CD14-positive monocyte (primary cell): ENCODE data around the gene TTPAL. TPM values are rescaled to one million over a fixed set of nuclear protein-coding genes. Genes with fewer than 3 reads are reported as not detected.

Experiments
- DNase-seq, 3 donors: peaks; one replicate each; pipeline ENCODE4 v3.0.0-alpha.2; 2011 to 2022
- H2AFZ ChIP-seq: 2 replicates; pipeline ENCODE4 v1.6.0; 2012; ENCODE audit warnings: mild to moderate bottlenecking, low read depth, low read length, inconsistent platforms; ENCODE audit not compliant: insufficient read depth, poor library complexity, severe bottlenecking
- H3K27ac ChIP-seq, 2 donors: 1 replicate in 1 of 2; 2 replicates in 1 of 2; pipeline ENCODE4 v1.5.1; 2012 to 2013; ENCODE audit warnings: low read length in 2 of 2, control low read depth in 1 of 2, inconsistent platforms in 1 of 2, low read depth in 1 of 2, mild to moderate bottlenecking in 1 of 2
- H3K27me3 ChIP-seq, 2 donors: one replicate each; pipeline versions ENCODE4 v1.6.0 to v1.6.1; 2011 to 2013; ENCODE audit warnings: low read length in 2 of 2; ENCODE audit not compliant: control insufficient read depth in 2 of 2, insufficient read depth in 2 of 2
- H3K36me3 ChIP-seq, 2 donors: replicated peaks in 1 of 2; 1 replicate in 1 of 2; 2 replicates in 1 of 2; pipeline versions ENCODE4 v1.5.1 to v1.6.1; 2012 to 2013; ENCODE audit warnings: low read length in 2 of 2, control low read depth in 1 of 2, inconsistent platforms in 1 of 2, mild to moderate bottlenecking in 1 of 2; ENCODE audit not compliant: insufficient read depth in 2 of 2, control insufficient read depth in 1 of 2
- H3K4me1 ChIP-seq, 2 donors: 1 replicate in 1 of 2; 2 replicates in 1 of 2; pipeline versions ENCODE4 v1.5.1 to v1.6.1; 2012 to 2013; ENCODE audit warnings: low read length in 2 of 2, control low read depth in 1 of 2, inconsistent platforms in 1 of 2, mild to moderate bottlenecking in 1 of 2, moderate library complexity in 1 of 2; ENCODE audit not compliant: insufficient read depth in 2 of 2, control insufficient read depth in 1 of 2
- H3K4me2 ChIP-seq: replicated peaks from 2 replicates; pipeline ENCODE3; 2012; ENCODE audit warnings: low read length, moderate library complexity, mild to moderate bottlenecking; ENCODE audit not compliant: poor library complexity, severe bottlenecking; ENCODE audit errors: extremely low read depth
- H3K4me3 ChIP-seq, 3 experiments: fragments of 200-600 bp in 1 of 3; sonication (generic) in 1 of 3; replicated peaks in 1 of 3; 1 replicate in 2 of 3; 2 replicates in 1 of 3; pipeline ENCODE4 v1.5.1; 2011 to 2013; ENCODE audit warnings: low read length in 3 of 3, mild to moderate bottlenecking in 3 of 3, control low read depth in 2 of 3, low read depth in 2 of 3, inconsistent platforms in 1 of 3, moderate library complexity in 1 of 3
- H3K79me2 ChIP-seq: 2 replicates; pipeline ENCODE4 v1.6.0; 2012; ENCODE audit warnings: mild to moderate bottlenecking, control low read depth, inconsistent platforms, low read length, moderate library complexity; ENCODE audit not compliant: insufficient read depth
- H3K9ac ChIP-seq: 2 replicates; pipeline ENCODE4 v1.6.0; 2017; ENCODE audit warnings: low read length, mild to moderate bottlenecking; ENCODE audit not compliant: insufficient read depth, poor library complexity, severe bottlenecking
- H3K9me3 ChIP-seq, 2 donors: replicated peaks in 1 of 2; 1 replicate in 1 of 2; 2 replicates in 1 of 2; pipeline versions ENCODE4 v1.5.1 to v1.6.1; 2012 to 2013; ENCODE audit warnings: low read length in 2 of 2, control low read depth in 1 of 2; ENCODE audit not compliant: control insufficient read depth in 1 of 2, insufficient read depth in 1 of 2
- H4K20me1 ChIP-seq: 2 replicates; pipeline ENCODE4 v1.6.0; 2012; ENCODE audit warnings: mild to moderate bottlenecking, low read length, control low read depth, moderate library complexity; ENCODE audit not compliant: insufficient read depth
- H3K27ac Mint-ChIP-seq, 7 donors: one replicate each; pipeline ENCODE4 v1.8.0; 2020; ENCODE audit warnings: mild to moderate bottlenecking in 7 of 7, mixed read lengths in 7 of 7, moderate library complexity in 6 of 7, inconsistent platforms in 2 of 7
- H3K27me3 Mint-ChIP-seq, 3 donors: one replicate each; pipeline ENCODE4 v1.8.0; 2021 to 2022; ENCODE audit warnings: low read depth in 3 of 3, mild to moderate bottlenecking in 3 of 3, mixed read lengths in 3 of 3, moderate library complexity in 3 of 3, inconsistent platforms in 1 of 3
- H3K36me3 Mint-ChIP-seq, 2 donors: one replicate each; pipeline ENCODE4 v1.8.0; 2020; ENCODE audit warnings: mixed read lengths in 2 of 2, inconsistent platforms in 1 of 2, mild to moderate bottlenecking in 1 of 2
- H3K4me1 Mint-ChIP-seq: one replicate; pipeline ENCODE4 v1.8.0; 2020; ENCODE audit warnings: mild to moderate bottlenecking, mixed read lengths
- H3K4me3 Mint-ChIP-seq, 2 donors: one replicate each; pipeline ENCODE4 v1.8.0; 2020; ENCODE audit warnings: mild to moderate bottlenecking in 2 of 2, mixed read lengths in 2 of 2, moderate library complexity in 1 of 2
- H3K9me3 Mint-ChIP-seq, 7 donors: one replicate each; pipeline ENCODE4 v1.8.0; 2020 to 2022; ENCODE audit warnings: mixed read lengths in 7 of 7, mild to moderate bottlenecking in 6 of 7, moderate library complexity in 6 of 7, inconsistent platforms in 2 of 7
- WGBS: methylation state at CpG from one replicate; pipeline ENCODE4 v1.1.5; 2013; ENCODE audit warnings: missing lambda C conversion rate; ENCODE audit not compliant: insufficient coverage; 5-methylcytosine and 5-hydroxymethylcytosine counted together
- intact Hi-C, 2 donors: fragments of 100-400 bp; cut with micrococcal nuclease; formaldehyde crosslinking; loops; one replicate each; pipeline versions ENCODE4 v1.15.0 to v1.15.1; 2023
- polyA plus RNA-seq, 3 donors: library from polyadenylated mRNA; depleted of rRNA in 1 of 3; unstranded in 2 of 3; stranded (reverse) in 1 of 3; fragments of 300-500 nt in 2 of 3; fragments of >200 nt in 1 of 3; fragmentation: Illumina TruSeq in 2 of 3; gene quantifications; 1 replicate in 2 of 3; 2 replicates in 1 of 3; pipeline ENCODE4 v1.2.3, GENCODE V29; 2012 to 2021
- TF ChIP-seq, protein P1 (sequence below): fragments of 200-600 bp; IDR thresholded peaks from one replicate; pipeline ENCODE4 v1.8.0; 2022; ENCODE audit warnings: antibody characterized with exemption, mild to moderate bottlenecking

Gene TTPAL
- polyA plus RNA-seq, 3 donors, result 1.5 to 4.9 (median 3.0) TPM

DNA sequence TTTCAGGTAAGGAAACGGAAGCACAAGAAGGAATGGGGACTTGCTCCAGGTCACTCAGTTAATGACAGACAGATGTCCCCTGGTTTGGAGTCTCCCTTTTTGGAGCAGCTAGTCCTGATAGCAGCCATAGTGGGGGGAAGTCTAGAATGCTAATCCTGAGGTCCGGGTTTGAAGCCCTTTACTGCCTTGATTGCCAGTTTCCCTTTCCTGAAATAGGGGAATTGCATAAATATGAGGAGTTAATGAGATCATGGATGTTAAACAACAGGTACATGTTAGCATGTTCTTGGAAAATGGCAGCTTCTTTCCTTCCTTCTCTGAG lies 341 bp upstream of the TTPAL start:
- H3K27me3 Mint-ChIP-seq, result peaks cover 0 to 6% (median 4%) of the 10 kb centered on the region in 3 donors
- H3K4me1 Mint-ChIP-seq, result peaks cover 19% of the 10 kb centered on the region
- no peaks in the 10 kb centered on the region for H3K9me3 Mint-ChIP-seq
- Histone ChIP-seq H2AFZ (peak overlapping the region; percentile 95), H3K9me3 (no peaks in the 10 kb centered on the region), H4K20me1 (no peaks in the 10 kb centered on the region), H3K4me3 (peak overlapping the region; percentile 59 to 75 (median 74)), H3K79me2 (no peaks in the 10 kb centered on the region), H3K4me2 (peak overlapping the region; percentile 83), H3K27me3 (no peaks in the 10 kb centered on the region), H3K9ac (peak overlapping the region; percentile 80), H3K36me3 (peaks cover 4 to 8% of the 10 kb centered on the region in 2 donors), H3K4me1 (peaks cover 14 to 17% of the 10 kb centered on the region in 2 donors), H3K27ac (peak overlapping the region in 1 of 2 donors; percentile 88)
- H3K27ac Mint-ChIP-seq, result peak overlapping the region; percentile 91 to 96 (median 94)
- TF ChIP-seq, protein P1, sequence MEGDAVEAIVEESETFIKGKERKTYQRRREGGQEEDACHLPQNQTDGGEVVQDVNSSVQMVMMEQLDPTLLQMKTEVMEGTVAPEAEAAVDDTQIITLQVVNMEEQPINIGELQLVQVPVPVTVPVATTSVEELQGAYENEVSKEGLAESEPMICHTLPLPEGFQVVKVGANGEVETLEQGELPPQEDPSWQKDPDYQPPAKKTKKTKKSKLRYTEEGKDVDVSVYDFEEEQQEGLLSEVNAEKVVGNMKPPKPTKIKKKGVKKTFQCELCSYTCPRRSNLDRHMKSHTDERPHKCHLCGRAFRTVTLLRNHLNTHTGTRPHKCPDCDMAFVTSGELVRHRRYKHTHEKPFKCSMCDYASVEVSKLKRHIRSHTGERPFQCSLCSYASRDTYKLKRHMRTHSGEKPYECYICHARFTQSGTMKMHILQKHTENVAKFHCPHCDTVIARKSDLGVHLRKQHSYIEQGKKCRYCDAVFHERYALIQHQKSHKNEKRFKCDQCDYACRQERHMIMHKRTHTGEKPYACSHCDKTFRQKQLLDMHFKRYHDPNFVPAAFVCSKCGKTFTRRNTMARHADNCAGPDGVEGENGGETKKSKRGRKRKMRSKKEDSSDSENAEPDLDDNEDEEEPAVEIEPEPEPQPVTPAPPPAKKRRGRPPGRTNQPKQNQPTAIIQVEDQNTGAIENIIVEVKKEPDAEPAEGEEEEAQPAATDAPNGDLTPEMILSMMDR, result no peak
- intact Hi-C loops, result loop anchor here (5.0 kb wide), 2 partner anchors 47 to 132 kb away; partner anchors contain the start of gene SERINC3 (in 1 of the 2)
- DNase-seq, result no peak
- peak overlapping the region; percentile 89 to 94 for H3K4me3 Mint-ChIP-seq
- 44% methylated on average over 1 of the region's 2 CpGs for WGBS
- H3K36me3 Mint-ChIP-seq, result peaks cover 3 to 6% of the 10 kb centered on the region in 2 donors

DNA sequence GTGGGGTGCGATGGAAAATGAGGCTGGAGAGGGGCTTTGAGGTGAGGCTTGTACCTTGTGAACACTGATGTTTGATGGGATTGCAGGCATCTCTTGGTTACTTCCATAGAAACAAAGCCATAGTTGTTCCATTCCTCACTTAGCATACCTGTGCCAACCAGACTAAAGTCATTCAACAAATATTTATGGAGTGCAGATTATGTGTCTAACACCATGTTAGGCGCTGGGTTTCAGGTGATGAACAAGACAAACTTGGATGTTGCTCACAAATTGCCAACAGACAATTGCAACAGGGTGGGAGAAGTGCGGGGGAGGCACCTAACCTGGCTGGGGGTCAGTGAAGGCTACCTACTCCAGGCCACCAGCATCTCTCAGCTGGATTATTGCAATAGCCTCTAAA lies 1.5 kb downstream of the TTPAL start:
- H3K9me3 Mint-ChIP-seq, result no peaks in the 10 kb centered on the region
- no peaks in the 10 kb centered on the region for H3K27me3 ChIP-seq
- no peak overlapping the region for H3K4me3 Mint-ChIP-seq
- no peak overlapping the region for H3K27ac Mint-ChIP-seq
- no peaks in the 10 kb centered on the region for H3K9me3 ChIP-seq
- TF ChIP-seq, protein P1, result no peak
- intact Hi-C loops, result loop anchor here (5.0 kb wide), 2 partner anchors 45 to 130 kb away; partner anchors contain the start of gene SERINC3 (in 1 of the 2)
- peaks cover 0 to 6% (median 4%) of the 10 kb centered on the region in 3 donors for H3K27me3 Mint-ChIP-seq
- DNase-seq, result no peak
- H3K4me2 ChIP-seq, result no peak overlapping the region
- no peak overlapping the region for H2AFZ ChIP-seq
- peaks cover 18 to 23% of the 10 kb centered on the region in 2 donors for H3K36me3 Mint-ChIP-seq
- H3K79me2 ChIP-seq, result no peaks in the 10 kb centered on the region
- no peaks in the 10 kb centered on the region for H4K20me1 ChIP-seq
- H3K9ac ChIP-seq, result no peak overlapping the region
- peaks cover 22% of the 10 kb centered on the region for H3K4me1 Mint-ChIP-seq
- H3K36me3 ChIP-seq, result peaks cover 4 to 24% of the 10 kb centered on the region in 2 donors
- no peak overlapping the region for H3K27ac ChIP-seq
- H3K4me3 ChIP-seq, result no peak overlapping the region
- no CpG with 5 or more reads among the region's 3 CpGs for WGBS
- peaks cover 14 to 17% of the 10 kb centered on the region in 2 donors for H3K4me1 ChIP-seq
